NOMO-1 treated with dmso at 0.1 percent for 144 hours (cell line): ENCODE results near the gene ZFAND3.
"Not testable (repeated sequence)": the region's sequence is repeated elsewhere in the genome, so short reads cannot be mapped to it uniquely, and the experiment has no call there.

ENCODE experiments used
- DNase-seq: peaks from one replicate; lab custom pipeline; 2025; ENCODE audit not compliant: unreplicated experiment; lab: John Stamatoyannopoulos, UW

The ZFAND3 gene

DNA sequence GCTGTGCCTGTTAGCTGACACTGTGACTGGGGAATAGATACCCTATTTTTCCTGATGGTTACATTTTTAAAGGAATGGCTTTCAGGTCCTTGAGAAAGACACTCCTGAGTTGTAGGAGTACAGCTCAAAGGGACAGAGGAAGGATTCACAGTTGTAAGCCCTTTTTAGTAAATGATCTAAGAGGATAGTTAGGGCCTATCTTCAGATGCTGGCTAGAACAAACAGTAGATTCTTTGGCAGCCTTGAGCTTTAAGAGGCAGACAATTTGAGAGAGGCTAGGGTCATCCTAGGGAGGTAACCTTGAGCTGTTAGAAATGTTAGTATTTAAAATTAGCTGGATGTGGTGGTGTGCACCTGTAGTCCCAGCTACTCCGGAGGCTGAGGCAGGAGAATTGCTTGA, 111.5 kb downstream of the ZFAND3 start:
- no peak for DNase-seq

DNA sequence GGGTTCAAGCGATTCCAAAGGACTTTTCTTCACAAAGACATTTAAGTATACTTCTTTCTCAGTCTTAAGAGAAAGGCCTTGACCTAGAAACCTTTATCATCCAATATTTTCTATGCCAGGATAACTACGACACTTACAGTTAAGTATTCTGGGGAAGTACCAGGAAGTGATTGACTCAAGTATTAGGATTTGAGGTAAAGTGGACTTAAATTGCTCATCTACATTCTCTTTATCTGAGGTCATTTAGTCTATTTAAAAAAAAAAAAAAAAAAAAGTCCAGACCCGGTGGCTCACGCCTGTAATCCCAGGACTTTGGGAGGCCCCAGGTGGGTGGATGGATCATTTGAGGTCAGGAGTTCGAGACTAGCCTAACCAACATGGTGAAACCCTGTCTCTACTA, 114.7 kb downstream of the ZFAND3 start:
- no peak for DNase-seq

DNA sequence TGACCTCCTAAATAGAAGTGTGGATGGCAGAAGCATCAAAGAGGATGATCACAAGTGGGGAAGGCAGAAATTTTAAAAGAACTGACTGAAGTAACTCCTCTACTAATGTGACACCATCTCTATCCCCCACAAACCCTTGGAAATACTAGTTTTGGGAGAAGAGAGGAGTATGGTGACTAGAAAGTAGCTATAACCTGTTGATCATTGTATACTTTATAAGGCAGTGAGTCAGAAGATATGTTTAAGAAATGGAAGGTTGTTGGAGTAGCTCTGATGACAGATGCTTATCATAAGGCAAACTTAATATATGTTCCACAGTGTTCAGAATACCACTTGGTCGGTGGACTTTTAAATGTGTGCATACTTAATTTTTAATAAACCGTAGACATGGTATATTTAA, 116.6 kb downstream of the ZFAND3 start:
- no peak for DNase-seq

GRCh38 chr6:37936906-37937305, 117.4 kb downstream of the ZFAND3 start:
- no peak for DNase-seq

DNA sequence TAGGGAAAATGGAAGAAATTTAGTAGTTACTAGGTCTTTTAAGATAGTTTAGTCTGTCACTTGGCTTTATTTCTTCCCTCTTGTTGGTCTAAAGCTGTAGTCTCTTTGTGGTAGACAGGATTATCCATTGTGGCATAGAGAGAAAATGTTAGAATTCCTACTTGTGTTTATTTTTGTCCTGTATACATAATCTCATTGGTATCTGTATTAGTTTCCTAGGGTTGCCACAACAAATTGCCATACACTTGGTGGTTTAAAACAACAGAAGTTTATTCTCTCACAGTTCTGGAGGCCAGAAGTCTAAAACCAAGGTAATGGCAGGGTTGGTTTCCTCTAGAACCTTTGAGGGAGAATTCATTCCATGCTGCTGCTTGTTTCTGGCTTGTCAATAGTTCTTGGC, 119.4 kb downstream of the ZFAND3 start:
- no peak for DNase-seq

GRCh38 chr6:37940074-37940847, 120.7 kb downstream of the ZFAND3 start:
- no peak for DNase-seq

GRCh38 chr6:37941871-37942270, 122.3 kb downstream of the ZFAND3 start:
- DNase-seq, result no peak

- no peak for DNase-seq
Measured at GRCh38 chr6:37942606-37943376, 123.3 kb downstream of the ZFAND3 start.

DNA sequence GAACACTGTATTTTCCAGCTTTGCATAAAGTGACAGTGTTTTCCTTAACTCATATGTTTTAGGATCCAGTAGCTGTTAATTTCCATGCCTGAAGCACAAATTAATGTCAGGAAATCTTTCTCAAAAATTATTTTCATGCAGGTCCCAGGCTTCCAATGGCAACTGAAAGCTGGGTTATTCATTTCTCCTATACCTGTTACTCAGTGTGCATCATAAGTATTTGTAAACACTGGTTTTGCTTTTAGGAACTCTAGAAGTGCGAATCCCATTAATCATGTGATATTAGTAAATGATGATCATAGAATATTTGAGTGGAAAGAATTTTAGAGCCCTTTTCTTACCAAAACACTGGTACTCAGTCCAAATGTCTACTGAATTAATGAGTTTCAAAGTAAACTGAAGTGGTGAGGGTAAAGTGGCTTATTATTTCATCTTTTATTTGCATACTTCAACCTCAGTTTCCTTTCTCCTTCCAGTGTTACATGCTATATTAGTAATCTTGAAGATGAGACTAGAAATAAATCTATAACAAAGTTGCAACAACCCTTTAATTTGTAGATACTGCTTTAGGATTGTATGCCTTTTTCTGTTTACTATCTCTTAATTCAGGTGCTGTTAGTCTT, 124.0 kb downstream of the ZFAND3 start:
- DNase-seq, result no peak

DNA sequence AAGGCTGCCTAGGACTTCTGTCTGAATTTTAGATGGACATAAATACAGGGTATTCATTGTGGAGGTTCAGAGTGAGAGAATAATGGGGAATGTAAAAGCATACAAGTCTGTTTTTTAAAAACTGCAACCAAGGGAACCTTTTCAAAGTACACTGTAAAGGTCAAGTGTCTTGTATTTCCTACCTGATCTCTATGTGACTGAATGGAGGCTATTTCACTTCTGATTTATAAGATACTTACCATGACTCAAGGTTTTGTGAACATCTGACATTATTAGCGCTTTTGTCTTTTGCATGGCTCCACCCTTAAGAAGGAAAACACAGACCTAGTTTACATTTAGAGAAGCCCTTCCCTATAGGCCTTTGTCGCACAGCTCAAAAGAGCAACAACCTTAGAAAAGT, 126.5 kb downstream of the ZFAND3 start:
- DNase-seq, result no peak

DNA sequence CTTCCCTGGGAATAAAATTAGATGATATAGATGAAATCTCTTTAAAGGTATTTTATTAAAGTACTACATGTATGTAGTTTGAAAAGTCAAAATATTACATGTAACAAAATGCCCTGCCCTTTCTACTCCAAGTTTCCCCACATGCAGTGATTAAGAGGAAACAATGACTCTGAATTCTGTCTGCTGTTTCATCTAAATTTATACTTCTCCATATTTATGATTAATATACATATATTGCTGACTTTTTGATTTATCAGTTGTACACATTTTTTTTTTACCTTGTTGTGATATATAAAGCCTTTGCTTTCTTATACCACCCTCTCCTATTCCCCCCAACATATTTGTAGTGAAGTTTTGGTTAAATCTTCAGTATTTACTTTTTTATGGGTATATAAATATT, 127.9 kb downstream of the ZFAND3 start:
- DNase-seq, result no peak

GRCh38 chr6:37948584-37948983, 129.1 kb downstream of the ZFAND3 start:
- DNase-seq, result not testable (repeated sequence)

DNA sequence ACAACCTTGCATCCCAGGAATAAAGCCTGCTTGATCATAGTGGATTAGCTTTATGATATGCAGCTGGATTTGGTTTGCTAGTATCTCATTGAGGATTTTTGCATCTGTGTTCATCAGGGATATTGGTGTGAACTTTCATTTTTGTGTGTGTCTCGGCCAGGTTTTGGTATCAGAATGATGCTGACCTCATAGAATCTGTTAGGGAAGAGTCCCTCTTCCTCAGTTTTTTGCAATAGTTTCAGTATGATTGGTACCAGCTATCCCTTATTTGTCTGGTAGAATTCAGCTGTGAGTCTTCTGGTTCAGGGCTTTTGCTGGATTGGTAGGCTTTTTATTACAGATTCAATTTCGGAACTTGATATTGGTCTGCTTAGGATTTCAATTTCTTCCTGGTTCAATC, 132.5 kb downstream of the ZFAND3 start:
- DNase-seq, result no peak

- DNase-seq, result no peak
Measured at GRCh38 chr6:37954791-37955190, 135.3 kb downstream of the ZFAND3 start.

- DNase-seq, result no peak
Measured at GRCh38 chr6:37956711-37957275, 137.3 kb downstream of the ZFAND3 start.

GRCh38 chr6:37959061-37959460, 139.5 kb downstream of the ZFAND3 start:
- no peak for DNase-seq

GRCh38 chr6:37960139-37960935, 140.8 kb downstream of the ZFAND3 start:
- no peak for DNase-seq

- not testable (repeated sequence) for DNase-seq
Measured at GRCh38 chr6:37962481-37963080, 143.1 kb downstream of the ZFAND3 start.

GRCh38 chr6:37965964-37966676, 146.6 kb downstream of the ZFAND3 start:
- no peak for DNase-seq

GRCh38 chr6:37966801-37967200, 147.3 kb downstream of the ZFAND3 start:
- DNase-seq, result no peak
